Renal cortex interstitium (tissue), 11 donors: ENCODE results near the gene ARMC9. TPM values are rescaled to one million over a fixed set of nuclear protein-coding genes. Genes with fewer than 3 reads are reported as not detected.

Source experiments
- DNase-seq, 11 donors: peaks; one replicate each; pipeline ENCODE4 v3.0.0-alpha.2; 2013; ENCODE audit warnings: low read depth in 9 of 11, low spot score in 4 of 11; ENCODE audit errors: extremely low read depth in 1 of 11
- polyA plus RNA-seq, 3 donors: library from polyadenylated mRNA; unstranded; fragments of 120-200 nt; gene quantifications; one replicate each; pipeline ENCODE4 v1.2.1, GENCODE V29; 2013; ENCODE audit not compliant: insufficient read length in 3 of 3

ARMC9 gene
- polyA plus RNA-seq, 3 donors = 27.0 to 30.2 (median 29.1) TPM

DNA sequence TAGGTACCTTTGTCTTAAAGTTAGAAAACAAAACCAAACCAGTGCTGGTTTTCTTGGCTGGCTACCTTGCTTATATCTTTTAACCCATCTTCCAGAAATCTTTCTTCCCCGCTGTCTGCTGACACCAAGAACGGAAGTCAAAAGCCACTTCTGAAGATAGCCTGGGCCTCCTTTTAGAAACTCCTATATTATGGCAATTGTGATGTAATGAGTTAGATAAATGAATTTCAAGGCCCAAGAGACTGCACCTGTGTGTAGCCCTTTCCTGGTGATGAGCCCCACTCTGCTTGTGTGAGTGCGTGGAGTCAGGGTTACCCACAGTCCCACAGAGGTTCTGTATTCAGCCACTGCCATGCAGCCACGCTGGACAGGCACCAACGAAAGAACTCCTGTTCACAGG lies 60.7 kb downstream of the ARMC9 start:
- no peak for DNase-seq

DNA sequence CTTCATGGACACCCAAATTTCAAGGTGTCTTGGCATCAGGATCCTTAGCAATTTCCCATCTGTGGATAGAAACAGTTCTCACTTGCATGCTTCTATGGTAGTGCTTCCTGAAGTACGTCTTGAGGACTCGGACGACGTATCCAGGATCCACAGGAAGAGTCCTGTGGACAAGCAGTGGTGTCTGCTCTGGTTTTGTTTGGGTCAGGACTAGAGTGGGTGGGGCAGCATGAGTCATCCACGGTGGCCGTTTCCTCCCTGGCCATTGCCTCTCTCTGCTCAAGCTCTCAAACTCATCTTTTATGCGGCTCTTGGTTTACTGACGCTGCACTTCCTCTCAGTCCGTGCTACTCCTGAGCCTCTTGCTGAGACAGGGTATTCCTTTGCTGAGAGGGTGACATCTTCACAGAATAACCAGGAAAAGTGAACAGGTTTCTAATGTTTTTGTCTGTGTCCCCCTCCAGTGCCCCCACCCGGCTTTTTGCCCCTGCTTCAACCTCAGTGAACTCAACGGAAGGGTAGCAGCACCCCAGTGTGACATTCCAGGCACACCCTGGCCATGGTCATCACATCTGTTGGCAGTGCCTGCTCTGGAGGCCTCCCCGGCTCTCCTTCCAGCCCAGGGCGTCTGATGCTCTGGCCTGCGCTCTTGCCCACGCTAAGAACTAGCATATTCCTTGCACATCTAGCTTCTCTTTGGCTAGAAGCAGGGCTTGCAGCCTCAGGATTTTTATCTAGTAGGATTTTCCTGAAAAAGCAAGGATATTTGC lies 62.2 kb downstream of the ARMC9 start:
- DNase-seq = no peak

DNA sequence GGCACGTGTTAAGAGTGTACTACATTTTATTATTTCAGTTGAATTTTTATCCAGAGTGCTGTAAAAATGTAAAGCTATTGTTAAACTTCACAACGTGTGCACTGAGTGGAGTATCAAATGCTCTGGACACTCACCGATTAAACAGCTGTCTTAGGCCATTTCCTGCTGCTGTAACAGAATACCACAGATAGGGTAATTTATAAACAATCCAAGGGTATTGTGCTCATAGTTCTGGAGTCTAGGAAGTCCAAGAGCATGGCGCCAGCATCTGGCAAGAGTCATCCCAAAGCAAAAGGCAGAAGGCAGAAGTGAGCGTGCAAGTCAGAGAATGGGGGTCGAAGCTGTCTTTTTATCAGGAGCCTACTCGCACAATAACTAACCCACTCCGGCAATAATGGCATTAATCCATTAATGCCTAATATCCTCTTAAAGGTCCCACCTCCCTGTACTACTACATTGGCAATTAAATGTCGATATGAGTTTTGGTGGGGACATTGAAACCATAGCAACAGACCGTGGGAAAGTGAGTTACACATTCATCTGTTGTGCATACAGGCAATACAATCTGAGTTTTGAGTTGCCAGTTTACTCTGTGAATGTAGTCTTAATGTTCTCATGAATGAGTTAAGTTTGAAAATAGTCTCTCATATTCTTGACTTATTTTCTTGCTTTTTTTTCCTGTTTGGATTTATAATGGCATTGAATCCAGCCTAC lies 64.8 kb downstream of the ARMC9 start:
- DNase-seq = no peak

DNA sequence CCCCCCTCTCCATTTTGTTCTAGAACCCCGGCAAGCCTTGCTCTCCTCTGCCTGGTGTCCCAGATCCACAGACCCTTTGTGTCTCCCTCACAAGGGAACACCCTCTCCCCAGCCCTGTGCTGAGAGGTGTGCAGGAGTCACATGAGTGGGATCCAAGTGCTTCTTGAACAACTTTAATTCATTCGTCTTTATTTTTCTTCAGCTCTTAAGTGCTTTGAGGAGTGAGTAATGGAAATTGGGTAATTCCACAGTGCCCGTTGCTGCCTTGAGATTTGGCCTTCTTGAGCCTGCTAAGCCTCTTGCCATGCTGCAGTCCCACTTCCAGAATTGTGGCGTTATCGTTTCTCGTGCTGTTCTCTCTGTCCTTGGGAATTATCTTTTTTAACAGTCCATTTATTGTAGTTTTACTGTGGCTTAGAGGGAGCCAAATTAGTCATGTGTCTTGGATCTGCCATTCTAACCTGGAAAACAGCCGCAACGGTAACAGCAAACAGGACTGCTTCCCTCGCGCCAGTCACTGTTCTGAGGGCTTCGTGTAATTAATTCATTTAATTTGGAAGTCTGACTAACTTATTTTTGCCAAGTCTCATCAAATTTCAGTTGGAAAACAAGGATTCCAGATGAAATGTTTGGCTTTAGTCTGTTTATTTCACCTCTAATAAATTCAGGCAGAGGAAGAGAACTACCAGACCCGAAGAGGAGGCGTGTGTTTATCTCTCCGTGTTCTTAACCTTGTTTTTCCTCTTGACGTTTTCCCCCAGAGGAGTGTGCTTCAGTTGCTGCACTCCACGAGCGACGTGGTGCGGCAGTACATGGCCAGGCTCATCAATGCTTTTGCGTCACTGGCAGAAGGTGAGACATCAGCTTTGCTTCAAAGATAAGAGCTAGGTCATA lies 72.0 kb downstream of the ARMC9 start:
- DNase-seq = no peak

DNA sequence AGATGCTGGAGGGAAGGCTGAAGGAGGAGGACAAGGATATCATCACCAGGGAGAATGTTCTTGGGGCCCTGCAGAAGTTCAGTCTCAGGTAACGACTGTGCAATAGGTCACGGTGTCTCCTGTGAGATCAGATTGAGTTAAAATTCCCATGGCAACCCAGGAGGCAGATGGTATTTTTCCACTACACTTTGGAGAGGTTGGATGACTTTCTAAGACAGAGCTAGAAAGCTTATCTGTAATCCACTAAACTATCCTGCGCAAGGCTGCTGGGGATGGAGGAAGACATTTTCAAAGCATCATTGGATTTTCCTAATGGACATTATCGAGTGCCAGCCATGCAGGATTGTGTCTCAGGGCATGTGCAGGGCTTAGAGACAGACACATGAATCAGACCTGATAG lies 74.6 kb downstream of the ARMC9 start:
- no peak for DNase-seq

DNA sequence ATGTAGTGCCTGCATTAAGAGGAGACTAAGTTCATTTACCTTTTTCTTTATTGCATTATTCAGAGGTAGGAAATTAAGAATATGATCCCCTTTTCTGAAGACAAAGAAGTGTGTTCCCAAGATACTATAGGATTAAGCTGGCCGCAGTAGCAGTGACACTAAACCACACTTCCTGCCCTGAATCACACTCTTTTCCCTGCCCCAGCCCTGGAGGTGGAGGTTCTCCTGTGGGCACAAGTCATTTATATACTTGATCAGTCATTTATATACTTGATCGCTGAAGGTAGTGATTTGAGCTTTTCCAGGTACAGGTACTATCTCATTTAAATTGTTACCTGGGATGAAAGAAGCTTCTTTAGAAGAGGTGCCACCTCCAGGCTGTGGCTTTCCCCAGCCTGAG lies 78.6 kb downstream of the ARMC9 start:
- DNase-seq = no peak

DNA sequence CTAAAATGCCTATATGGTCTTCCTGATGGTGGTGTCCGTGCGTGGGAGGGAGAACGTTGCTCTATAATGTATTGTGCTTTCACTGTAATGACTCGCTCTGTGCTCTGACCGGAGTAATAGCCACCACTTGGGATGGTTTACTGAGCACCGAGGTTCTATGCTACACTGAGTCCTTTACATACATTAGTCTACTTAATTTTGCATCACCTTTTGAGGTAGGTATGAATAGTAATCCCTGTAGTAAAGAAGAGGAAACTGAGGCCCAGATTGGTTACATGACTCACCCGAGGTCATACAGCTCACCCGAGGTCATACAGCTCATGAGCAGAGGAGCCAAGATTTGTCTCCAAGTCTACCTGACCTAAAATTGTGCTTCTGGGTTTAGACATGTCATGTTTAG lies 79.5 kb downstream of the ARMC9 start:
- no peak for DNase-seq

DNA sequence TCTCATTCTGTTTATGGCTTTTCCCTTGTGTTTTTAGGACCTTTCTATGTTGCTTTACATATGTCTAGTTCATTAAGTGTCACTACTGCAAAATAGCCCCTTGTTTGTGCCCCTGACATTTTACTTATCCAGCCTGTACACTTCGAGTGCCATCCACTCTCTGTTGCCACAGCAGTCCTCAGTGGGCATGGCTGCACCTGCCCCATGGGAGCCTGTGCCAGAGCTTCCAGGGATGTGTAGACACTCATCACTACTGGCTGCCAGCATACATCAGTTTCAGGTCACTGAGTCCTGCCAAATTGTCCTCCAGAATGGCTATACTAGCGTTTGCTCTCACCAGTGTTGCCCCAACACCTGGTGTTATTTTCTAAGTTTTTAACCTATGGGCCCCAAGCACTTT lies 80.4 kb downstream of the ARMC9 start:
- DNase-seq = no peak

DNA sequence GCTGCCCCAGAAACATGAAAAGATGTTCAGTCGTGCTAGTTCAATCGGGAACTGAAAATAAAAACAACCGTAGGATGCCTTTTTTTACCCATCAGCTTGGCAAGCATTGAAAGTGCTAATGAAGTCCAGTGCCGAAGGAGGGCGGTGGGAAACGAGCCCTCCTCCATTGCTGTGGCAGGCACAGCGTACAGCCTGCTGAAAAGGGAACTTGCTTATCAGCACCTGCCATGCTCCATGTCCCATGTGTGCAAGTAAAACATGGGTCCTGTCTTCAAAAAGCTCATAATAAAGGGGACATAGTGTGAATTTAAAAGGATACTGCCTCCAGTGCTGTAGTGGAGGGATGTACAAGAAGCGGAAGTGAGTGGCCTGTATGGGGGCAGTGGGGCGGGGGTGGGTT lies 82.4 kb downstream of the ARMC9 start:
- DNase-seq = no peak

DNA sequence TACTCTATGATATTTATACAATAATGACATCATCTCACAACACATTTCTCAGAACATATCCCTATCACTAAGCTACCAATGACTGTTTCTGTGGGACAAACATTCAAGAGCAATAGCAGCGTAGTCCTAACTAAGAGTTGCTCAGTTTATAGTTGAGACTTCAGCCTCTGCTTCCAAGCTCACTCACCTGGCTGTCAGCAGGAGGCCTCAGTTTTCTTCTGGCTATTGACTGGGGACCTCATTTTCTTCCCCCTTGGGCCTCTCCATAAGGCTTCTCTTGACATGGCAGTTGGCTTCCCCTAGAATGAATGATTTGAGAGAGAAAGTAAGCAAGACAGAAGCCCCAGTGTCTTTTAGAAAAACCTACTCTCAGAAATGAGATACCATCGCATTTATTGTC lies 85.9 kb downstream of the ARMC9 start:
- no peak for DNase-seq

DNA sequence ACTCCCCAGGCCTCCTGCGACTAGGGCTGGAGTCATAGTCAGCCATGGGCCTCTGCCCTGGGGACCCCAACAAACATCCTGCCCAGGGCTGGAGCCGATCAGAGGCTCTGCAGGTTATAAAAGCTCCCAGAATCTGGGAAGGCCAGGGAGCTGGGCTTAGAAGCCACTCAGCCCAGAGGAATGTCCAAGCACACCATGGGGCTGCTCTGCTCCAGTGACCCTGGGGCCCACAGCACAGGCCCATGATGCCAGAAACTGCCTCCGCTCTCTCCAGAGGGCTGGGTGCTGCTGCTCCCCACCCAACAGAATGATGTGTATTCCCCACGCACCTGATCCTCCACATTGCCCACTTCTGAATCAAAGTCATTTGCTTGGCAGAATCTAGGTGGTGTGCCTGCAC lies 88.5 kb downstream of the ARMC9 start:
- DNase-seq = no peak

DNA sequence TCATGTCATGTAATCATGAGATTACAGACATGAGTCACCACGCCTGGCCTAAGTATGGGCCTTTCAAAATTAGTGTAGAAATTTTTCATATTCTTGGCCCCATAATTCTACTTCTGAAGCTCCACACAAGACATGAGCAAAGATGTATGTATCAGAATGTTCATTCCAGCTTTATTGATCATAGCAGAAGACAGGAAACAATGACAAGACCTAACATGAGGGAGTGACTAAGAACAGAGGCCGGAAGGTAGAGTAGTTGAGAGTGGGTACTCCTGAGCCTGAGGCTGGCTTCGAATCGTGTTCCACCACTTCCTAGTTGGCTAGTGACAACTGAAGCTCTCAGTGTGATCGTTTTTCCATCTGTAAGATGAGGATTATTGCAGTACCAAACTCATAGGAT lies 89.3 kb downstream of the ARMC9 start:
- no peak for DNase-seq

DNA sequence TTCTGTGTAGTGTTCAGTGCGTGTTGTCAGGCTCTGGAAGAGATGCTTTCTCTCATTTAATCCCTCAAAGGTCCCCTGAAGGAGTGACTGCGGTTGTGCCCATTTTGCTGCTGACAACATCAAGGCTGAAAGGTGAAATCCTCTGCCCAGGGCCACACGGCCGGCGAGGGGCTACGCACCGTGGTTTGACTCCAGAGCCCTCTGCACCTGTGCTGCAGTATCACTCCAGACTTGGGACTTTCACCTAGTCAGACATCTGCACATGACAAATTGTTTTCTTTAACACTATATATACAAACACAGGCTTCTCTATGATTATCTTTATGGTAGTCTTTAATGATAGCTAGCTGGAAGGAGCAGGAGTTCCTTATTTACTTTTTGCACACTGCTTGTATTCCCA lies 90.2 kb downstream of the ARMC9 start:
- no peak for DNase-seq

DNA sequence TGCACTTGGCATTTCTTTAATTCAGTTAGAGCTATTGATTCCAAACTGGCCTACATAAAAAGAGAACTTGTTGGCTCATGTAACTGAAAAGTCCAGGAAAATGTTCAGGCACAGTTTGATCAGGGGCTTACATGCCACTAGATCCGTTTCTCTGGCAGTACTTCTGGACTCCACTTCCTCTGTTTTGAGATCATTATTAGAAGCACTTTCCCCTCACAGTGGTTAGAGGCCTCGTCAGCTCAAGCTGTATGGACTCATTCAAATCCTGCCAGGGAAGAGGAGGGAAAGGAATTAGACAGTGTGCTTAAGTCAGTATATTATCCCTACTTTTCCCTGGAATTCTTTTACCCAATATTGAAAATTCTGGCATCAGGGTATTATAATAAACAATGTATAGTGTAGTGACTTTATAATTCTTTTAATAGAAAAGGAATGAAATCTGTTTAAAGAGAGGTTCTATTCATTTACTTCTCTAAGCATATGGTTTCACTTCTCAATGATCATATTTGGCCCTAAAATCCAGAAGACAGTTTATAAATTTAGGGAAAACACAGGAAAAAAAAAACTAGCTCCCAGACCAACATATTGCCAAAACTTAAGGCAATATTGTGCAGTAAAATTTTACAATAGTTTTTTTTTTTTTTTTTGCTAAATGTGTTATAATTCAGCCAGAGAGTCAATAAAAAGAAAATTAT lies 92.0 kb downstream of the ARMC9 start:
- DNase-seq = no peak

DNA sequence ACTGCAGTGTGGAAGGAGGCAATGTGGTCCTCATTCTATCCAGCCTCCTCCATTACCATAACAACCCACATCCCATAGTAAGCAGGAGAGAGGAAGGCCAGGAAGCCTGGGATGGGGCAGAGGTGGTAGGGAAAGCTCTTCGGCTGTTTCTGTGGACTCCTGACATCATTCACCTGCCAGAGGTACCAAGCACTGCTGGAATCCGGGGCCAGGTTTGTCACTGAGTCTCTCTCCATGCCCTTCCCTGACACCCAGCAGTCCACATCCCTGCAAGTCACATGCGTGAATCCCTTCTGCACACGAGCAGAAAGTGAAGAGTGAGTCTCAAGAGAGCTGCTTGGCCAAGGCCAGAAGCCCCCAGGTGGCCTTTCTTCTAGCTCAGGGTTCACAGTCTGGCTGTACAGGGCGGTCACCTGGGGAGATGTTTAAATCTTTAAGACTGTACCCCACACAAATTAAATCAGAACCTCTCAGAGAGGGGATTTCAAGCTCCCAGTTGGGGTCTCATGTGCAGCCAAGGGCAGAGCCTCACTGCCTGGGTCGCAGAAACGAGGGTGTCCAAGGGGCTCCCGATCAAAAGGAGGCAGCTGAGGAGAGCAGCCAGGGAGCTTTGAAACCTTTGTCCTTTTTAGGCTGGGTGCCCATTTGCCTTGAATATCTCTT lies 94.2 kb downstream of the ARMC9 start:
- no peak for DNase-seq

DNA sequence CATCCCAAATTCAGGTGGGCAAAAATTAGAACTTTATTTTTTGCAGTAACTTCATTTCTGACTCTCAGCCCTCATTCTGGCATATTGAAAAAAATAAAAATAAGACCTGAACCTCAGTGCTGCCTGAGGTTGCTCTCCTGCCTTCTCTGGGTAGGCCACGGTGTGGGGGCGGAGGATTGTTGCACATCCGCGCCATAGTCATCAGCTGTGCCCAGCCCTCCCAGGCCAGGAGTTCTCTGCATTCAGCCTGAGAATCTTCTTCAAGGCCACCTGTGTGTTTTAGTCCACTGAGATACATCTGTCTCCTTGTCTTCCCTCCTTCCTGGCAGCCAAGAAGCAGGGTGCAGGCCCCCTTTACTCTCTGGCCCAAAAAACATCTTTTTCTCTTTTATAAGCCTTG lies 94.7 kb downstream of the ARMC9 start:
- no peak for DNase-seq

DNA sequence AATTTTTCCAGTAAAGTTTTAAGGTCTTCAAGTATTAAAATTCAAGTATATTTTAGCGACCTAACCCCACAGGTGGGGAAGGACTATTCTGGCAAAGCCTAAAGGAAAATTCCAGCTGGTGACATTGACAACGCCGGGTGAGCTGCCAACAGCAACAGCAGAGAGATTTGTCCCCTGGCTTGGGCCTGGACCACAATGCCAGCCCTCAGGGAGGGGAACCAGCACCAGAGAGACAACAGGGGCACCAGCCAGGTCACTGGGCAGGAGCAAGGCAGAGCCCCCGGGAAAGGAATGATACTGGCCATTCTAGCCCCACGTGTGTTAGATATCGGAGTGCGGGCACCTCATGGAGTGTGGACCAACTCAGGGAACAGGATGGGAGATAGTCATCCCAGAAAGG lies 95.7 kb downstream of the ARMC9 start:
- no peak for DNase-seq

DNA sequence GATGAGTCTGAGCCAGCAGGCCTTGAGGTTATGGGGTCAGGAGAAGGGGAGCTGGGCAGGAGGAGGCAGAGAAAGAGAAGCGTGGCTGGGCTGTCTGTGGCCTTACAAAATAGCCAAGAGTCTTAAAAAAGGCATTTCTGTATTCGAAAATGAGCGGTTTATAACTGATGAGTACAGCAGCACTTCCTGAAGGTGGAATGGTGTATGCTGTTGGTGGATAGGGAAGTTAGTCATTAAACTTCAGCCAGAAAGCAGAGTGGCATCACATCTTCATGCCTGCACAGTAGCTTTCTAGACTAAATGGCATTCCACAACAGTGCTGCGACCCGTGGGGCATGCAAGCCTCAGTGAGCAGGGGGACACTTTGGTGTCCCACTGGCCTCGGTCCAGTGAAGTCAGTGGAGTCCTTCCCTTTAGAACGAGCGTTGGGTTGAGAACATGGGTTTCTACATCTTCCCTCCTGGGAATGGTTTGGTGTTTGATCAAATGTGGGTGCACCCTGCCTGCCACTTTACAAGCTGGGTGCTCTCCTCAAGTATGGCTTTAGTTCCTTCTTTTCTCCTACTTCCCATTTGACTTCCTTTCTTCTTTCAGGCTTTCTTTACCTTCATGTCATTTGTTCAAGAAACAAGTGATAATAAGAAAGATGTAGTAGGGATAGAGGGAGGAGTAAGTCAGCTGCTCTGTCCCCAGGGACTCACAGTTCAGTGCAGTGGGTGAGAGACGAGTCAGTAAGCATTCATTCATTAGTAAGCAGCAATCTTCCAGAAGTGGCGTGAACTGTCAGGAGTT lies 96.3 kb downstream of the ARMC9 start:
- no peak for DNase-seq
